Vagina (tissue), 2 donors: ENCODE data around the gene BORCS6.

Source experiments
- CTCF ChIP-seq, 3 experiments: fragments of 450-650 bp in 2 of 3; fragments of 200-600 bp in 1 of 3; sonication (generic) in 1 of 3; IDR thresholded peaks; one replicate each; pipeline ENCODE4 v1.5.1; 2017 to 2019; ENCODE audit warnings: antibody characterized with exemption in 3 of 3, mild to moderate bottlenecking in 2 of 3, moderate library complexity in 2 of 3
- POLR2A ChIP-seq, 2 donors: fragments of 450-650 bp; IDR thresholded peaks; one replicate each; pipeline ENCODE4 v1.6.1; 2017; ENCODE audit warnings: antibody characterized with exemption in 2 of 2, mild to moderate bottlenecking in 2 of 2, moderate library complexity in 2 of 2
- POLR2AphosphoS5 ChIP-seq, 2 donors: sonication (generic); formaldehyde crosslinking; IDR thresholded peaks; one replicate each; pipeline ENCODE4 v1.9.0; 2017; ENCODE audit warnings: antibody characterized with exemption in 2 of 2, mild to moderate bottlenecking in 2 of 2, low read depth in 1 of 2; ENCODE audit not compliant: insufficient read depth in 1 of 2

DNA sequence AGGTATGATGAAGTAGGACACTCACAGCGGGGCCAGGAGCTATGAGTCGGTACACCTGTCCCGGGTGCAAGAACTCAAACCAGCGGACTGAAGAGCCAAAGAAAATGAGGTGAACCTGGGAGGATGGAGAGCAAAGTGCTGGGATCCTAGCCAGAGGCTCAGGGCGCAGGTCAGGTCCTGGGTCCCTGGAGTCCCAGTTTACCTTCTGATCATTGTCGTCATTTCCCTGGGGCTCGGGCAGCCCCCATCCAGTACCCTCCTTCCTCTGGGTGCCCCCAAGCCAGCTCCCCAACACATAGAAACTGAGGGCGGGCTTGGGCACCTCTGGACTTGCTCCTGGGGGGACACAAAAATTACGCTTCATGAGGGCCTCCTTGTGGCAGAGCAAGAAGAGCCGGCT, 41.7 kb upstream of the BORCS6 start:
- no peak for TF ChIP-seq CTCF (IDR thresholded peaks at IDR 0.05)
- no peak for TF ChIP-seq POLR2A (IDR thresholded peaks at IDR 0.05)
- TF ChIP-seq POLR2AphosphoS5 (IDR thresholded peaks at IDR 0.05; ENCODE audit: insufficient read depth in 1 of 2, low read depth in 1 of 2), result no peak
